GM21619 (cell line): ENCODE data around the gene LGALS3.
A peak's percentile ranks its signal among the peaks of the same experiment; 100 is the strongest.
"Not testable (repeated sequence)": the region's sequence is repeated elsewhere in the genome, so short reads cannot be mapped to it uniquely, and the experiment has no call there.

Experiments used
- ATAC-seq: cut with Tn5 transposase; IDR thresholded peaks from one replicate; pipeline ENCODE4 v1.9.1; 2021; ENCODE audit not compliant: unreplicated experiment

Gene LGALS3

GRCh38 chr14:55129086-55129427 lies at the start of gene LGALS3:
TSS of gene LGALS3 (plus strand) at chr14:55129252. CDS start at chr14:55137374, 8,122 bp downstream.
- ATAC-seq: peak; percentile 66

DNA sequence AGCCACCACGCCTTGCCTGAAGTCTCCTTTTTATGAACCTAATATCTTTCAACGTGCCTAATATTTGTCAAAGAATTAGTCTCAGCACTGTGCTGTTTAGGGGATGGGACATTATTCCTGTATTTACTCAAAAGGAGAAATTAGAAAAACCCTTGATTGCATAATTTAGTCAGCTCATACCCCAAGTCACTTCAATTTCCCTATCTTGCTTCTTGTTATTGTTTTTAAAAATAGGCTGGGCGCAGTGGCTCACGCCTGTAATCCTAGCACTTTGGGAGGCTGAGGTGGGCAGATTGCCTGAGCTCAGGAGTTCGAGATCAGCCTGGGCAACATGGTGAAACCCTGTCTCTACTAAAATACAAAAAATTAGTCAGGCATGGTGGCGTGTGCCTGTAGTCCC lies 49.1 kb upstream of the LGALS3 start:
- ATAC-seq: not testable (repeated sequence)

DNA sequence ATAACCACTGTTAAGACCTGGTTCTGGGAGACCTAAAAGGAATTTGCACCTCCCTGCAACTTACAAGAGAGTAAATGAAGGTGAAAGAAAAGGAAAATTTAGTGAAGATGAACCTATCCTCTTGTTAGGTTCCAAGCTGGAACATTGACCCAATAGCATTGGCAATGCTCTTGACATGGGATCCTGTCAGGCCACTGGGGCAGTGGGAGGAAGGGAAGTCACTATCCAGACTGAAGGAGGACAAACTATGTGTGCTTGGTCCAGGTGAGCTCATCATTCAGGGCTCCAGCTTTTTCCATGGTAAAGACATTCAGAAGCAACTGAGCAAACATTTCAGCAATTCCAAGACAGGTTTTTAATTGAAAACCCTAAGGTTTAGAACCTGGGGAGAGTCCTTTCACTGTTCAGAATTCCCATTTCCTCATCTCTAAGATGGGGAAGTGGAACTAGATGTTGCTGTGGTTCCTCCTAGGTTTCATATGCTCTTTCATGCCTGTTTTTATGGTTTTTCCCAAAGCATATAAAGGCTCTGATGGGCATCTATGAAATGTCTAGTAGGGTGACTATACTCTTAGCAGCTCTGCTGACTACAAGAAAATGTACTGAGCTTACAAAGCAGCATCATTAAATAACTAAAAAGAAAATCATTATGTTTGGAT lies 44.5 kb upstream of the LGALS3 start:
- no peak for ATAC-seq

GRCh38 chr14:55085060-55085660 lies 43.9 kb upstream of the LGALS3 start:
- ATAC-seq: no peak

DNA sequence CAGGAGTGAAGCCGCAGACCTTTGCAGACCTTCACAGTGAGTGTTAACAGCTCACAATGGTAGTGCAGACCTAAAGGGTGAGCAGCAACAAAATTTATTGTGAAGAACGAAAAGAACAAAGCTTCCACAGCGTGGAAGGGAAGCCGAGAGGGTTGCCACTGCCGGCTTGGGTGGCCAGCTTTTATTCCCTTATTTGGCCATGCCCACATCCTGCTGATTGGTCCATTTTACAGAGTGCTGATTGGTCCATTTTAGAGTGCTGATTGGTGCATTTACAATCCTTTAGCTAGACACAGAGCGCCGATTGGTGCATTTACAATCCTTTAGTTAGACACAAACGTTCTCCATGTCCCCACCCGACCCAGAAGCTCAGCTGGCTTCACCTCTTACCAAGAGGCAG lies 42.1 kb upstream of the LGALS3 start:
- ATAC-seq: no peak

- no peak for ATAC-seq
These were observed 40.7 kb upstream of the LGALS3 start for GRCh38 chr14:55088356-55088755.

DNA sequence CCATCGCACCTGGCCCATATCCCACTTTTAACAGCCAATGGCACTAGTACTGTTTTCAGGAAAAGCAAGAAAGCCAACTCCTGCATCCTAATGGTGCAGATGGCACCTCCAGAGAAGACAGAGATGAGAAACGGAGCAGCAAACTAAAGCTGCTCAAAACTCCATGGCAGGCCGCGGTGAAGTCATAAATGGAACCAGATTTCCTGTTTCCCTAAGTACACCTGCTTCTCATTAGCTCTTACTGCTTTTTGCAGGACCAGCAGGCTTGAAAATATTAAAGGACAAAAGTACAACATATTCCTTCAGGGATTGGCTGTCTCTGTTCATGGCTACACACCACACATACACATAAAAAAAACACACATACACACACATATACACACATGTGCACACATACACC lies 36.7 kb upstream of the LGALS3 start:
- no peak for ATAC-seq

DNA sequence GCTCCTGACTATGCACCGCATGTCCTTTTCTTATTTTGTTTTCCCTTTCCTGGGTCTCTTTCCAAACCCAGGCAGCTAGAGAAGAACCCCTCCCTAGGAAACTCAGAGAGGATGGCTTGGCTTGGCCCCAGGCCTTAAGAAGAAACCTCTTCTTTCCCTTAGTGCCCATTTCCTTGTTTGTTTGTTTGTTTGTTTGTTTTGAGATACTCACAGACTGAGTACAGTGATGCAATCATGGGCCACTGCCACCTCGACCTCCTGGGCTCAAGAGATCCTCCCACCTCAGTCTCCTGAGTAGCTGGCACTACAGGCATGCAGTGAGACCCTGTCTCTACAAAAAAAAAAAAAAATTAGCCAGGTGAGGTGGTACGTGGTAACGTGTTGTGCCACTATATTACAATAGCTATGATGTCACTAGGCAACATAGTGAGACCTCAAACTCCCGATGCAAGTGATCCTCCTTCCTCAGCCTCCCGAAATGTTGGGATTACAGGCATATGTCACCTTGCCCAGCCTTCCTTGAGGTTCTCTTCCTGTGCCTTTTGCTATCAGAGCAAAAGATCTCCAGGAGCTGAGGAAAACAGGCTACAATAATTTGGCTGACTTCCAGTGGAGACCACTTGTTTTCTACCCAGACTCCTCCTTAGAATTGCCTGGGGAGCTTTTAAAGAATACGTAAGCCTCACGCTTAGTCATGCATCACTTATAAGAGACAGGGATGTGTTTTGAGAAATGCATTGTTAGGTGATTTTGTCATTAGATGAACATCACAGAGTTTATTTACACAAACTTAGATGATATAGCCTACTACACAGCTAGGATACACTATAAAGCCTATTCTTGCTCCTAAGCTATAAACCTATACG lies 34.5 kb upstream of the LGALS3 start:
- ATAC-seq: no peak

GRCh38 chr14:55097881-55098560 lies 31.0 kb upstream of the LGALS3 start:
- ATAC-seq: peak; percentile 55

- ATAC-seq: no peak
These were observed 30.5 kb upstream of the LGALS3 start for GRCh38 chr14:55098561-55098898.

GRCh38 chr14:55099756-55100155 lies 29.3 kb upstream of the LGALS3 start:
- no peak for ATAC-seq

DNA sequence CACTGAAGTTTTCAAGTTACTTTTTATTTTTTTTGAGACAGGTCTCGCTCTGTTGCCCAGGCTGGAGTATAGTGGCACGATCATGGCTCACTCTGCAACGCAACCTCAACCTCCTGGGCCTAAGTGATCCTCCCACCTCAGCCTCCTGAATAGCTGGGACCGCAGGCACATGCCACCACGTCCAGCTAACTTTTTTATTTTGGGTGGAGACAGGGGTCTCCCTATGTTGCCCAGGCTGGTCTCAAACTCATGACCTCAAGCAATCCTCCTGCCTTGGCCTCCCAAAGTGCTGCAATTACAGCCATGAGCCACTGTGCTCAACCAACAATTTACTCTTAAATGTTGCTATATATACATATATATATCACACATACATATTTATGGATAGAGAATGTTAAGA lies 27.4 kb upstream of the LGALS3 start:
- ATAC-seq: no peak

DNA sequence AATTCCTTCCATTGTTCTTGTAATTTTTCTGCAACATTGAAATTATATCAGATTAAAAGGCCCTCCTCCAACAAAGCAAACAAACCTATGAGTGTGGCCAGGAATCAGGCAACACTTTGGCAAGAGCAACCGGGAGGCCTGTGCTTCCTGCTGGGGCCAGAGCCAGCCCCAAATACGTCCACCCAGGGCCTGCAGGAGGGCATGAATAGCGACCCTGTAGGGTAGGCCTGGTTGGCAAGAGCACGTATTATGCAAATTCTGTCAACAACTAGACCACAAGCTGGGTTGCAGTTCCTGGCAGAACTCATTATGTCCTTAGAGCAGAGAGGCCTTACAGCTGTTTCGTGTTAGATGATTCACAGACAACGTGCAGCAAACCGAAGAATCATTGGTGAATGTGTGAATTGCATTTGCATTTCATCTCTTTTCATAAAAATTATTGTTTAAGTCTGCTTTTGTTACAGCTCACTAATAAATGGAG lies 26.9 kb upstream of the LGALS3 start:
- peak; percentile 70 for ATAC-seq

- peak; percentile 36 for ATAC-seq
These were observed 25.9 kb upstream of the LGALS3 start for GRCh38 chr14:55103005-55103640.

DNA sequence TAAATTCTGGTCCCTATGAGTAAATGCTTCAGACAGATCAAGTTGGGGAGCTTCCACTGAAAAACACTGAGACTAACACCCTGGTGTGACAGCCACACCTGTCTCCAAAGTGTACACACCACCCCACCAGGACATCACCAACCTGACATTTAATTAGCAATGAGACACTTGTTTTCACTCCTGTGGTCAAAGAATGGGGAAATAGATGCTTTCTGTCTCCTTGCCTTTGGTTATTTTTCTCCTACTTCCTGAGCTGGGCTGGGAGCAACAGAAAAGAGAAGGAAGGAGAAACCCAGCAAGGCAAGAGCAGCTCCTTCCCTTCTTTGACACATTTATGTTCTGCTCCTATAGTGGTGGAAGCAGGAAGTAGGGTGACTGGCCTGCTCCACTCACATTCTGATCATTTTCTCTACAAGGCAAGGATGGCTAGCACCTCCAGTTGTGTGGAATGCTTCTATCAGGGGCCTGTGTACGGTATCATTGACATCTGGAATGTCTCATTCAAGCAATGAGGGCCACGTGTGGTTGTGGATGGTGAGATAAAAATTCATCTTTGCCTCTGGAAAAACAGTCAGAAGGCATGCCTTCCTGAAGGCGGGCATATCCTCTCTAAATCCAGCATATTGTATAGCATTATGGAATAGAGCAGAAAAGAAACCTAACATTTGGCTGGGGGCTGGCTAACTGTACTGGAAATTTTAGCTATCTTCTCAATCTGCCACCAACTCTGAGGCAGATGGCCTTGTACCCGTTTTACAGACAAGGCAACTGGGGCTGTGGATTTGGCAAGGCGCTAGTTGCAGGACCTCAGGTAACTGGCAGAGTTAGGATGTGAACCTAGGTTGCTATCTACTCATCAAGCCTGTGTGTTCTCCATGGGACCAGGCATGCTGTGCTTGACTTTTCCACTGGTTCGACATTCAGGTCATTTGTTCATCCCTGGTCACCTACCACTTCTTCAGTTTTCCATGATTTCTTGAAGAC lies 24.8 kb upstream of the LGALS3 start:
- ATAC-seq: no peak

- ATAC-seq: no peak
These were observed 23.1 kb upstream of the LGALS3 start for GRCh38 chr14:55105991-55106390.

GRCh38 chr14:55107766-55108554 lies 21.1 kb upstream of the LGALS3 start:
- peak; percentile 63 for ATAC-seq

- ATAC-seq: no peak
These were observed 19.2 kb upstream of the LGALS3 start for GRCh38 chr14:55109836-55110235.

DNA sequence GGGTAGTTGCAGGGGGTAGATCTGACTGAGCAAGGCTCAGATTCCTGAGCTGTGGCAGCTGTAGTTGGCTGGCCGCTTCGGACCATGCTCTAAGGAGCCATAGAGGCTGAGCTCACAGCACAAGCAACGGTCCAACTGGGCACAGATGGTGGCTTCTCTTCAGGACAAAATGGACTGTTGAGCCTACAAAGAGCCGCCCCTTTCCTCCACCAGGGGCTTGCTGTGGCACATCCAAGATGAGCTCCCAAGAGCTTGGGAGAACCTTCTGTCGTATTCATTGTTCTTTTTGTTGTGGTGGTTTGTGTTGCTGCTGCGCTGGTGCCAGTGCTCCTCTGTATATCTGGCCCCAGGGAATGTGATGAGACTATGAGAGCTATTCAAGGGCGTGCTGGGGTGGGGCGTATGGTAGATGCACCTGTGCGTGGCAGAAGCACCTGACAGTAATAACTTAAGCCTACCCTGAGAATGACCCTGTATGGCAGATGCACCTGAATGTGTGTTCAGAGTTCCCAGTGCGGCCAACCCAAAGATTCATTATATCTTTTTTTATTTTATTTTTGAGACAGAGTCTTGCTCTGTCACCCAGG lies 17.8 kb upstream of the LGALS3 start:
- ATAC-seq: no peak
